GF-D8 (cell line): ENCODE results near the gene TPCN1.
A peak's percentile ranks its signal among the peaks of the same experiment; 100 is the strongest.

ENCODE experiments used
- DNase-seq: peaks from one replicate; lab custom pipeline; 2025; lab: John Stamatoyannopoulos, UW

Gene TPCN1

GRCh38 chr12:113221181-113221996 lies at the start of gene TPCN1:
TSS of gene TPCN1 (plus strand) at chr12:113221464. CDS start at chr12:113226853, 5,389 bp downstream.
- DNase-seq = peak; percentile 99

- no peak for DNase-seq
Observed at GRCh38 chr12:113171543-113171942, 49.7 kb upstream of the TPCN1 start.

- no peak for DNase-seq
Observed at GRCh38 chr12:113172185-113172584, 49.1 kb upstream of the TPCN1 start.

- DNase-seq = no peak
Observed at GRCh38 chr12:113173081-113173698, 48.1 kb upstream of the TPCN1 start.

- no peak for DNase-seq
Observed at GRCh38 chr12:113174461-113175384, 46.5 kb upstream of the TPCN1 start.

- DNase-seq = no peak
Observed at GRCh38 chr12:113179023-113179422, 42.2 kb upstream of the TPCN1 start.

- DNase-seq = no peak
Observed at GRCh38 chr12:113180333-113180732, 40.9 kb upstream of the TPCN1 start.

- no peak for DNase-seq
Observed at GRCh38 chr12:113181975-113182374, 39.3 kb upstream of the TPCN1 start.

GRCh38 chr12:113183030-113183589 lies 38.2 kb upstream of the TPCN1 start:
- no peak for DNase-seq

GRCh38 chr12:113184098-113184899 lies 37.0 kb upstream of the TPCN1 start:
- DNase-seq = no peak

- peak; percentile 70 for DNase-seq
Observed at GRCh38 chr12:113184900-113185179, 36.4 kb upstream of the TPCN1 start.

GRCh38 chr12:113185180-113186032 lies 35.9 kb upstream of the TPCN1 start, which contains the start of the genes DDX54 and RITA1:
TSS of gene DDX54 (minus strand) at chr12:113185478. CDS start at chr12:113185451, 27 bp downstream.
TSS of gene RITA1 (plus strand) at chr12:113185721. CDS start at chr12:113186747, 1,026 bp downstream.
- DNase-seq = peak; percentile 49

GRCh38 chr12:113186033-113186365 lies 35.3 kb upstream of the TPCN1 start:
- DNase-seq = no peak

GRCh38 chr12:113186666-113187325 lies 34.5 kb upstream of the TPCN1 start:
- no peak for DNase-seq

- no peak for DNase-seq
Observed at GRCh38 chr12:113189361-113189760, 31.9 kb upstream of the TPCN1 start.

GRCh38 chr12:113190761-113191160 lies 30.5 kb upstream of the TPCN1 start:
- no peak for DNase-seq

GRCh38 chr12:113191227-113191626 lies 30.0 kb upstream of the TPCN1 start:
- DNase-seq = no peak

GRCh38 chr12:113194971-113195391 lies 26.3 kb upstream of the TPCN1 start:
- no peak for DNase-seq

- no peak for DNase-seq
Observed at GRCh38 chr12:113195598-113195997, 25.7 kb upstream of the TPCN1 start.

GRCh38 chr12:113196582-113196981 lies 24.7 kb upstream of the TPCN1 start:
- DNase-seq = no peak
